HEK293 (cell line): ENCODE data around the gene EFCAB5.

Experiments used
- CTCF ChIA-PET: fragments of 350-600 bp; formaldehyde crosslinking; extraction: SDS; loops from one replicate; lab custom pipeline; 2021; ENCODE audit warnings: antibody characterized with exemption; lab: Yijun Ruan, JAX
- POLR2A ChIA-PET: fragments of 300-600 bp; formaldehyde crosslinking; extraction: SDS; loops from one replicate; lab custom pipeline; 2020; ENCODE audit warnings: antibody characterized with exemption, inconsistent platforms; lab: Yijun Ruan, JAX
- H3K27ac ChIP-seq: fragments of 200-500 bp; sonication (Bioruptor generic); 2 replicates; pipeline ENCODE4 v1.5.1; 2014; ENCODE audit warnings: low read depth, low read length, control low read depth, inconsistent platforms; ENCODE audit errors: extremely low read depth
- H3K36me3 ChIP-seq, 2 experiments: fragments of 200-500 bp in 1 of 2; sonication (Bioruptor generic) in 1 of 2; 1 replicate in 1 of 2; 2 replicates in 1 of 2; pipeline ENCODE4 v1.5.1; 2014 to 2017; ENCODE audit warnings: inconsistent platforms in 2 of 2, low read length in 2 of 2; ENCODE audit not compliant: control insufficient read depth in 2 of 2, insufficient read depth in 1 of 2
- H3K4me1 ChIP-seq: fragments of 200-500 bp; sonication (Bioruptor generic); 2 replicates; pipeline ENCODE4 v1.5.1; 2014; ENCODE audit warnings: mild to moderate bottlenecking, low read length, inconsistent platforms; ENCODE audit not compliant: control insufficient read depth, insufficient read depth
- H3K4me3 ChIP-seq: 2 replicates; pipeline ENCODE4 v1.5.1; 2011; ENCODE audit warnings: low read depth, mild to moderate bottlenecking, control low read depth, low read length, moderate library complexity
- H3K9me3 ChIP-seq: fragments of 200-500 bp; sonication (Bioruptor generic); 2 replicates; pipeline ENCODE4 v1.5.1; 2014; ENCODE audit warnings: low read depth, low read length, inconsistent platforms; ENCODE audit not compliant: control insufficient read depth, insufficient read depth
- GLIS2 ChIP-seq: fragments of 450-650 bp; formaldehyde crosslinking; IDR thresholded peaks from 2 replicates; pipeline ENCODE4 v1.5.1; 2016; ENCODE audit warnings: missing biosample characterization, missing genetic modification characterization
- KLF7 ChIP-seq: fragments of 450-650 bp; formaldehyde crosslinking; IDR thresholded peaks from 2 replicates; pipeline ENCODE4 v1.5.1; 2016; ENCODE audit warnings: missing biosample characterization, missing genetic modification characterization, borderline replicate concordance
- SP3 ChIP-seq: fragments of 450-650 bp; formaldehyde crosslinking; IDR thresholded peaks from 2 replicates; pipeline ENCODE4 v1.5.1; 2016; ENCODE audit warnings: missing biosample characterization, missing genetic modification characterization
- TCF7L2 ChIP-seq: IDR thresholded peaks from 2 replicates; pipeline ENCODE4 v1.6.1; 2011; ENCODE audit warnings: low read depth, mild to moderate bottlenecking, inconsistent platforms, low read length, moderate library complexity, borderline replicate concordance
- ZBTB1 ChIP-seq: fragments of 450-650 bp; formaldehyde crosslinking; IDR thresholded peaks from 2 replicates; pipeline ENCODE4 v1.5.1; 2016; ENCODE audit warnings: missing biosample characterization, missing genetic modification characterization
- ZNF148 ChIP-seq: fragments of 450-650 bp; formaldehyde crosslinking; IDR thresholded peaks from 2 replicates; pipeline ENCODE4 v1.5.0; 2017; ENCODE audit warnings: missing biosample characterization, missing genetic modification characterization, borderline replicate concordance
- ZNF223 ChIP-seq: fragments of 450-650 bp; formaldehyde crosslinking; IDR thresholded peaks from 2 replicates; pipeline ENCODE4 v1.5.1; 2016; ENCODE audit warnings: missing biosample characterization, missing genetic modification characterization
- ZNF266 ChIP-seq: fragments of 450-650 bp; formaldehyde crosslinking; IDR thresholded peaks from 2 replicates; pipeline ENCODE4 v1.5.1; 2016; ENCODE audit warnings: missing biosample characterization, missing genetic modification characterization, low read depth
- ZNF274 ChIP-seq, 2 experiments: fragments of 200-500 bp in 1 of 2; fragments of 450-650 bp in 1 of 2; sonication (Bioruptor generic) in 1 of 2; formaldehyde crosslinking in 1 of 2; IDR thresholded peaks; 2 replicates each; pipeline versions ENCODE4 v1.5.1 to v1.6.1; 2014 to 2016; ENCODE audit warnings: borderline replicate concordance in 1 of 2, inconsistent platforms in 1 of 2, low read length in 1 of 2, missing biosample characterization in 1 of 2, missing genetic modification characterization in 1 of 2
- ZNF354C ChIP-seq: fragments of 450-650 bp; formaldehyde crosslinking; IDR thresholded peaks from 2 replicates; pipeline ENCODE4 v1.5.1; 2016; ENCODE audit warnings: missing biosample characterization, missing genetic modification characterization, low read depth, borderline replicate concordance
- ZNF362 ChIP-seq: fragments of 450-650 bp; formaldehyde crosslinking; IDR thresholded peaks from 2 replicates; pipeline ENCODE4 v1.5.1; 2016; ENCODE audit warnings: missing biosample characterization, missing genetic modification characterization
- ZNF433 ChIP-seq: fragments of 450-650 bp; formaldehyde crosslinking; IDR thresholded peaks from 2 replicates; pipeline ENCODE4 v1.5.1; 2016; ENCODE audit warnings: missing biosample characterization, missing genetic modification characterization, low read depth
- ZNF560 ChIP-seq: fragments of 450-650 bp; formaldehyde crosslinking; IDR thresholded peaks from 2 replicates; pipeline ENCODE4 v1.5.1; 2017; ENCODE audit warnings: missing biosample characterization, missing genetic modification characterization, borderline replicate concordance
- ZNF639 ChIP-seq: fragments of 450-650 bp; formaldehyde crosslinking; IDR thresholded peaks from 2 replicates; pipeline ENCODE4 v1.5.1; 2016; ENCODE audit warnings: missing biosample characterization, missing genetic modification characterization
- ZNF660 ChIP-seq: fragments of 450-650 bp; IDR thresholded peaks from 2 replicates; pipeline ENCODE4 v1.5.1; 2018; ENCODE audit warnings: missing biosample characterization, mild to moderate bottlenecking, missing genetic modification characterization
- ZNF664 ChIP-seq: fragments of 450-650 bp; formaldehyde crosslinking; IDR thresholded peaks from 2 replicates; pipeline ENCODE4 v1.5.1; 2016; ENCODE audit warnings: missing biosample characterization, missing genetic modification characterization
- TF ChIP-seq, protein P1 (sequence below): sonication (generic); formaldehyde crosslinking; IDR thresholded peaks from 2 replicates; pipeline ENCODE4 v1.8.1; 2022; ENCODE audit warnings: mild to moderate bottlenecking, moderate library complexity, missing genetic modification reagents
- TF ChIP-seq, protein P2 (sequence below): fragments of 450-650 bp; formaldehyde crosslinking; IDR thresholded peaks from 2 replicates; pipeline ENCODE4 v1.5.1; 2017; ENCODE audit warnings: missing biosample characterization, mild to moderate bottlenecking, missing genetic modification characterization, moderate library complexity

Gene EFCAB5

GRCh38 chr17:30062372-30062771, 120.9 kb downstream of the EFCAB5 start:
- Histone ChIP-seq H3K27ac (no peak overlapping the region), H3K4me1 (no peaks in the 10 kb centered on the region), H3K4me3 (no peak overlapping the region), H3K36me3 (no peaks in the 10 kb centered on the region), H3K9me3 (no peaks in the 10 kb centered on the region; the same call in 1 of the 2 replicates)
- POLR2A ChIA-PET = no interaction called here
- no peak for TF ChIP-seq ZNF354C (tag by site-specific recombination)
- TF ChIP-seq ZNF223 (tag by site-specific recombination) = no peak
- TF ChIP-seq ZNF664 (tag by site-specific recombination) = no peak
- TF ChIP-seq SP3 (tag by site-specific recombination) = no peak
- TF ChIP-seq ZBTB1 (tag by site-specific recombination) = no peak
- TF ChIP-seq KLF7 (tag by site-specific recombination) = no peak
- TF ChIP-seq GLIS2 (tag by site-specific recombination) = no peak
- TF ChIP-seq, protein P1, sequence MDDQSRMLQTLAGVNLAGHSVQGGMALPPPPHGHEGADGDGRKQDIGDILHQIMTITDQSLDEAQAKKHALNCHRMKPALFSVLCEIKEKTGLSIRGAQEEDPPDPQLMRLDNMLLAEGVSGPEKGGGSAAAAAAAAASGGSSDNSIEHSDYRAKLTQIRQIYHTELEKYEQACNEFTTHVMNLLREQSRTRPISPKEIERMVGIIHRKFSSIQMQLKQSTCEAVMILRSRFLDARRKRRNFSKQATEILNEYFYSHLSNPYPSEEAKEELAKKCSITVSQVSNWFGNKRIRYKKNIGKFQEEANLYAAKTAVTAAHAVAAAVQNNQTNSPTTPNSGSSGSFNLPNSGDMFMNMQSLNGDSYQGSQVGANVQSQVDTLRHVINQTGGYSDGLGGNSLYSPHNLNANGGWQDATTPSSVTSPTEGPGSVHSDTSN = no peak
- no peak for TF ChIP-seq ZNF148 (tag by site-specific recombination)
- TF ChIP-seq ZNF362 (tag by site-specific recombination) = no peak
- TF ChIP-seq ZNF639 (tag by site-specific recombination) = no peak
- no peak for TF ChIP-seq ZNF266 (tag by site-specific recombination)
- no peak for TF ChIP-seq ZNF274 (IDR thresholded peaks at IDR 0.05; ENCODE audit: low read length)
- no peak for TF ChIP-seq ZNF274 (tag by site-specific recombination; IDR thresholded peaks at IDR 0.05; ENCODE audit: borderline replicate concordance)
- no peak for TF ChIP-seq ZNF660 (tag by site-specific recombination)
- TF ChIP-seq, protein P2, sequence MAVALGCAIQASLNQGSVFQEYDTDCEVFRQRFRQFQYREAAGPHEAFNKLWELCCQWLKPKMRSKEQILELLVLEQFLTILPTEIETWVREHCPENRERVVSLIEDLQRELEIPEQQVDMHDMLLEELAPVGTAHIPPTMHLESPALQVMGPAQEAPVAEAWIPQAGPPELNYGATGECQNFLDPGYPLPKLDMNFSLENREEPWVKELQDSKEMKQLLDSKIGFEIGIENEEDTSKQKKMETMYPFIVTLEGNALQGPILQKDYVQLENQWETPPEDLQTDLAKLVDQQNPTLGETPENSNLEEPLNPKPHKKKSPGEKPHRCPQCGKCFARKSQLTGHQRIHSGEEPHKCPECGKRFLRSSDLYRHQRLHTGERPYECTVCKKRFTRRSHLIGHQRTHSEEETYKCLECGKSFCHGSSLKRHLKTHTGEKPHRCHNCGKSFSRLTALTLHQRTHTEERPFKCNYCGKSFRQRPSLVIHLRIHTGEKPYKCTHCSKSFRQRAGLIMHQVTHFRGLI (tag by site-specific recombination) = no peak
- TF ChIP-seq TCF7L2 = no peak
- TF ChIP-seq ZNF560 (tag by site-specific recombination) = no peak
- TF ChIP-seq ZNF433 (tag by site-specific recombination) = no peak
- CTCF ChIA-PET = interaction anchor here (0.6 to 2.3 kb wide), 4 partner anchors 31 to 246 kb away, joined by 3 to 15 read pairs (median 3); no protein-coding TSS in a partner anchor
